Fibroblast of lung (primary cell): ENCODE measurements around the gene ADAMTS16.

Experiments used
- EZH2 ChIP-seq: IDR thresholded peaks from 2 replicates; pipeline ENCODE4 v1.5.1; 2012; ENCODE audit warnings: low read length, control low read depth, mild to moderate bottlenecking; ENCODE audit errors: missing control alignments
- TF ChIP-seq, protein P1 (sequence below), 2 donors: IDR thresholded peaks in 1 of 2; conservative IDR thresholded peaks in 1 of 2; 1 replicate in 1 of 2; 2 replicates in 1 of 2; pipeline ENCODE4 v1.5.1; 2011 to 2012; ENCODE audit warnings: low read length in 2 of 2, control low read depth in 1 of 2, inconsistent platforms in 1 of 2, low read depth in 1 of 2, mild to moderate bottlenecking in 1 of 2

- TF ChIP-seq, protein P1, sequence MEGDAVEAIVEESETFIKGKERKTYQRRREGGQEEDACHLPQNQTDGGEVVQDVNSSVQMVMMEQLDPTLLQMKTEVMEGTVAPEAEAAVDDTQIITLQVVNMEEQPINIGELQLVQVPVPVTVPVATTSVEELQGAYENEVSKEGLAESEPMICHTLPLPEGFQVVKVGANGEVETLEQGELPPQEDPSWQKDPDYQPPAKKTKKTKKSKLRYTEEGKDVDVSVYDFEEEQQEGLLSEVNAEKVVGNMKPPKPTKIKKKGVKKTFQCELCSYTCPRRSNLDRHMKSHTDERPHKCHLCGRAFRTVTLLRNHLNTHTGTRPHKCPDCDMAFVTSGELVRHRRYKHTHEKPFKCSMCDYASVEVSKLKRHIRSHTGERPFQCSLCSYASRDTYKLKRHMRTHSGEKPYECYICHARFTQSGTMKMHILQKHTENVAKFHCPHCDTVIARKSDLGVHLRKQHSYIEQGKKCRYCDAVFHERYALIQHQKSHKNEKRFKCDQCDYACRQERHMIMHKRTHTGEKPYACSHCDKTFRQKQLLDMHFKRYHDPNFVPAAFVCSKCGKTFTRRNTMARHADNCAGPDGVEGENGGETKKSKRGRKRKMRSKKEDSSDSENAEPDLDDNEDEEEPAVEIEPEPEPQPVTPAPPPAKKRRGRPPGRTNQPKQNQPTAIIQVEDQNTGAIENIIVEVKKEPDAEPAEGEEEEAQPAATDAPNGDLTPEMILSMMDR (conservative IDR thresholded peaks at IDR 0.05 in 1 of 2, IDR thresholded peaks at IDR 0.05 in 1 of 2; ENCODE audit: low read depth in 1 of 2, low read length in 2 of 2) = no peak
- TF ChIP-seq EZH2 = no peak
Measured at GRCh38 chr5:5218396-5218795, 78.3 kb downstream of the ADAMTS16 start.
